Stimulated activated CD4-positive, alpha-beta T cell treated with anti-CD3 and anti-CD28 coated beads, Interleukin-1b, Interleukin-23, amount 100 ng/mL, for 24 hours (primary cell): ENCODE measurements around the gene EIF5A.
"Not testable (repeated sequence)": the region's sequence is repeated elsewhere in the genome, so short reads cannot be mapped to it uniquely, and the experiment has no call there.

Experiments used
- DNase-seq, 4 experiments: peaks; one replicate each; pipeline ENCODE4 v3.0.0-alpha.2; 2020; ENCODE audit warnings: low read depth in 4 of 4, low spot score in 1 of 4

EIF5A gene

GRCh38 chr17:7329374-7329996 is 22.1 kb downstream of the EIF5A start:
- DNase-seq, result peak; percentile 84 to 95 (median 90)

GRCh38 chr17:7329997-7330637 is 22.7 kb downstream of the EIF5A start:
- DNase-seq, result peak in 3 of 4 experiments; percentile 64 to 75 (median 69)

GRCh38 chr17:7330638-7331015 is 23.2 kb downstream of the EIF5A start:
- DNase-seq, result no peak

- no peak for DNase-seq
Measured at GRCh38 chr17:7332111-7332510, 24.7 kb downstream of the EIF5A start.

GRCh38 chr17:7332600-7333069 is 25.2 kb downstream of the EIF5A start:
- not testable (repeated sequence) for DNase-seq

- no peak for DNase-seq
Measured at GRCh38 chr17:7334938-7335538, 27.6 kb downstream of the EIF5A start.

GRCh38 chr17:7335765-7336164 is 28.3 kb downstream of the EIF5A start:
- DNase-seq, result not testable (repeated sequence)

GRCh38 chr17:7336240-7337175 is 29.1 kb downstream of the EIF5A start, which contains the start of gene ACAP1:
Gene ACAP1, plus strand, starts transcription at chr17:7336529. Its CDS starts 206 bp downstream, at chr17:7336735.
- DNase-seq, result peak in 3 of 4 experiments; percentile 62 to 89 (median 81)

- not testable (repeated sequence) for DNase-seq
Measured at GRCh38 chr17:7337600-7337999, 30.2 kb downstream of the EIF5A start.

GRCh38 chr17:7340179-7340578 is 32.8 kb downstream of the EIF5A start:
- no peak for DNase-seq

- DNase-seq, result no peak
Measured at GRCh38 chr17:7341842-7342241, 34.4 kb downstream of the EIF5A start.

- DNase-seq, result no peak
Measured at GRCh38 chr17:7343250-7343649, 35.8 kb downstream of the EIF5A start.

- DNase-seq, result no peak
Measured at GRCh38 chr17:7346761-7347614, 39.6 kb downstream of the EIF5A start.

GRCh38 chr17:7347630-7348477 is 40.4 kb downstream of the EIF5A start:
- DNase-seq, result no peak

- DNase-seq, result no peak
Measured at GRCh38 chr17:7348478-7349242, 41.2 kb downstream of the EIF5A start.

GRCh38 chr17:7351665-7352502 is 44.5 kb downstream of the EIF5A start, which contains the start of gene KCTD11:
Gene KCTD11, plus strand, starts transcription at chr17:7352162.
- DNase-seq, result peak in 2 of 4 experiments; percentile 35 to 75

- no peak for DNase-seq
Measured at GRCh38 chr17:7352503-7352889, 45.1 kb downstream of the EIF5A start.
